Skeletal muscle satellite cell (primary cell): Measurements from ENCODE around the gene NEB.
"Not testable (repeated sequence)": the region's sequence is repeated elsewhere in the genome, so short reads cannot be mapped to it uniquely, and the experiment has no call there.

ENCODE experiments used
- H3K27me3 ChIP-seq: 2 replicates; pipeline ENCODE4 v1.7.0; 2013; ENCODE audit warnings: low read length; ENCODE audit not compliant: control insufficient read depth, insufficient read depth
- H3K36me3 ChIP-seq: 2 replicates; pipeline ENCODE4 v1.7.0; 2013; ENCODE audit warnings: mild to moderate bottlenecking, control low read depth, low read length; ENCODE audit not compliant: insufficient read depth
- H3K4me1 ChIP-seq: 2 replicates; pipeline ENCODE4 v1.7.0; 2013; ENCODE audit warnings: low read length; ENCODE audit not compliant: control insufficient read depth, insufficient read depth
- H3K4me2 ChIP-seq: 2 replicates; pipeline ENCODE4 v1.7.0; 2013; ENCODE audit warnings: mild to moderate bottlenecking, low read length
- H3K4me3 ChIP-seq: 2 replicates; pipeline ENCODE4 v1.7.0; 2013; ENCODE audit warnings: low read length
- H3K9ac ChIP-seq: 2 replicates; pipeline ENCODE4 v1.7.0; 2013; ENCODE audit warnings: mild to moderate bottlenecking, low read depth, low read length, moderate library complexity
- H3K9me3 ChIP-seq: replicated peaks from 2 replicates; pipeline ENCODE4 v1.7.0; 2013; ENCODE audit warnings: mild to moderate bottlenecking, control low read depth, low read length

The NEB gene

DNA sequence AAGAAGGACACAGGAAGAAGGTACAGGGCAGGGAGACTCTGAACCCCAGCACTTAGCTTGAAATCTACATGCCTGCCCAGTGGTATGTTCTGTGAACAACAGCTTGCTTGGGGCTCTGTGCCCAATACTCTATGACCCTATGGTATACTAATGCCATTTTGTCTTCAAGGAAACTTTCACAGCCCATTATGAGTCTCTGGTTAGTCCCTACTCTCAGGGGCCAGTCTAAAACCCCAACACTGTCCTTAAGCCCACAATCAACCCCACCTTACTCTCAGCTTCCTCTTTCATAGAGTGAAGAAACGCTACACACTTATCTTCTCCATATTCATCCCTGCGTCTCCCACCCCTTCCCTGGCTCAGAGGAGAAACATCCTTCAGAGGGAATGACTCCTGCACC lies 16.0 kb downstream of the NEB start:
- H3K4me2 ChIP-seq: no peak overlapping the region
- H3K36me3 ChIP-seq: no peaks in the 10 kb centered on the region
- no peak overlapping the region for H3K9ac ChIP-seq
- no peaks in the 10 kb centered on the region for H3K4me1 ChIP-seq
- no peaks in the 10 kb centered on the region for H3K9me3 ChIP-seq
- H3K27me3 ChIP-seq: no peaks in the 10 kb centered on the region
- H3K4me3 ChIP-seq: no peak overlapping the region

DNA sequence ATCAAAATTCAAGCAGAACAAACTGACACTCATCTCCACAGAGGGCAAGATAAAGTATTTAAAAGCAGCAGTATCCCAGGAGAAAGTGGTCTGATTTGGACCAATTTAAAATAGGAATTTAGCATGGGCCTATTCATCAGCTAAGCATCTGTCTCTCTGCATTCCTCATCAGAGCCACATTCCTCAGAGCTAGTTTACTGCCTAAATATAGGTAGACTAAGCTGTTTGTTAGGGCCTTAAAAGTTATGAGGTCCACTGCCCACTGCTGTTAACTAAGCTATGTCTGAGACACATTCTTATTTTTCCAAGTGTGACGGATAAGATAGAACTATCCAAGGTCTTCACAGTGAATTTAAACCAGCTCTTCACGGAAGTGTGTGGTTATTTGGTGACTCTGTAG lies 17.6 kb downstream of the NEB start:
- Histone ChIP-seq H3K4me3 (no peak overlapping the region), H3K9ac (no peak overlapping the region), H3K9me3 (no peaks in the 10 kb centered on the region), H3K4me1 (no peaks in the 10 kb centered on the region), H3K27me3 (no peaks in the 10 kb centered on the region), H3K36me3 (no peaks in the 10 kb centered on the region), H3K4me2 (no peak overlapping the region)

DNA sequence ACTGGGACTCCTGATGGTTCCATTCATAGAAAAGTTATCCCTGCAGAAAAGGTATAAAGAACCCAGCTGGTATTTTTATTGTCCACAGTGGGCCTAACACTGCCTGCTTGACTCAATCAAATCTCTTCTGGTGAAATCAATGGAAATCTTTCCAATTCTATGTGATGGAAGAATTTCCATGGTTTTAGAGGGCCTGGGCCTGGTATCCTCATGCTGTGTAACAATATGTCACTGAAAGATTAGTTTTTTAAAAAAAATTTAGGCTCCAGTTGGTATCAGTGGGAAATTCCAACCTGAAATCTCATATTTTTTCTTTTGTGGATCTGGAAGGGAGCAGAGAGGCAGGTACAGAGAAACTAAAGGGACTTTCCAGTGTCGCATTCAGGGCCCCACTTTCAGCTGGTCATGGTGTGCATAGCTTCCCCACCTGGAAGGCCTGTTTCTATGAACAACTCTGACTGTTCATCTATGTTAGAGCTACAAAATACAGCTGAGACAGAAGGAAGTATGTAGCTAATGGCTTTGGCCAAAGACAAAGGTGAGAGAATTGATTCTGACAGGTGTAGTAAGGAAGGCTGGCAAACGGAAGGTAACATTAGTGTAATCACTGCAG lies 20.9 kb downstream of the NEB start:
- Histone ChIP-seq H3K9me3 (no peaks in the 10 kb centered on the region), H3K9ac (no peak overlapping the region), H3K36me3 (no peaks in the 10 kb centered on the region), H3K27me3 (no peaks in the 10 kb centered on the region), H3K4me3 (no peak overlapping the region), H3K4me1 (no peaks in the 10 kb centered on the region), H3K4me2 (no peak overlapping the region)

GRCh38 chr2:151711025-151711424 lies 23.3 kb downstream of the NEB start:
- Histone ChIP-seq H3K4me1 (no peaks in the 10 kb centered on the region), H3K9ac (no peak overlapping the region)

GRCh38 chr2:151708788-151709187 lies 25.5 kb downstream of the NEB start:
- Histone ChIP-seq H3K4me3 (no peak overlapping the region), H3K9ac (no peak overlapping the region), H3K27me3 (peaks cover 4% of the 10 kb centered on the region), H3K4me2 (no peak overlapping the region), H3K4me1 (no peaks in the 10 kb centered on the region), H3K9me3 (no peaks in the 10 kb centered on the region), H3K36me3 (no peaks in the 10 kb centered on the region)

More at GRCh38 chr2:151711025-151711424, 23.3 kb downstream of the NEB start:
- Histone ChIP-seq H3K4me2 (no peak overlapping the region), H3K4me3 (no peak overlapping the region), H3K36me3 (no peaks in the 10 kb centered on the region), H3K27me3 (peaks cover 4% of the 10 kb centered on the region), H3K9me3 (no peaks in the 10 kb centered on the region)

GRCh38 chr2:151707857-151708256 lies 26.4 kb downstream of the NEB start:
- H3K4me3 ChIP-seq: no peak overlapping the region
- no peaks in the 10 kb centered on the region for H3K4me1 ChIP-seq
- H3K27me3 ChIP-seq: peaks cover 4% of the 10 kb centered on the region
- no peaks in the 10 kb centered on the region for H3K9me3 ChIP-seq
- H3K4me2 ChIP-seq: no peak overlapping the region
- no peak overlapping the region for H3K9ac ChIP-seq
- H3K36me3 ChIP-seq: no peaks in the 10 kb centered on the region

- not testable (repeated sequence) for H3K9me3 ChIP-seq, H3K4me1 ChIP-seq, H3K4me2 ChIP-seq, H3K9ac ChIP-seq, H3K36me3 ChIP-seq, H3K27me3 ChIP-seq, H3K4me3 ChIP-seq
Observed at GRCh38 chr2:151704480-151704961, 29.8 kb downstream of the NEB start.

GRCh38 chr2:151698134-151698533 lies 36.1 kb downstream of the NEB start:
- H3K4me3 ChIP-seq, H3K36me3 ChIP-seq, H3K4me2 ChIP-seq, H3K4me1 ChIP-seq, H3K9ac ChIP-seq, H3K9me3 ChIP-seq, H3K27me3 ChIP-seq: not testable (repeated sequence)

- H3K4me2 ChIP-seq: no peak overlapping the region
- H3K9ac ChIP-seq: no peak overlapping the region
- H3K4me3 ChIP-seq: no peak overlapping the region
- no peaks in the 10 kb centered on the region for H3K36me3 ChIP-seq
- H3K27me3 ChIP-seq: no peaks in the 10 kb centered on the region
- H3K9me3 ChIP-seq: no peaks in the 10 kb centered on the region
- H3K4me1 ChIP-seq: no peaks in the 10 kb centered on the region
Observed at GRCh38 chr2:151695778-151696177, 38.5 kb downstream of the NEB start.

GRCh38 chr2:151691631-151692030 lies 42.6 kb downstream of the NEB start:
- H3K9ac ChIP-seq: no peak overlapping the region
- H3K4me1 ChIP-seq: no peaks in the 10 kb centered on the region
- no peaks in the 10 kb centered on the region for H3K36me3 ChIP-seq
- no peak overlapping the region for H3K4me3 ChIP-seq
- no peaks in the 10 kb centered on the region for H3K27me3 ChIP-seq
- H3K4me2 ChIP-seq: no peak overlapping the region
- no peaks in the 10 kb centered on the region for H3K9me3 ChIP-seq

DNA sequence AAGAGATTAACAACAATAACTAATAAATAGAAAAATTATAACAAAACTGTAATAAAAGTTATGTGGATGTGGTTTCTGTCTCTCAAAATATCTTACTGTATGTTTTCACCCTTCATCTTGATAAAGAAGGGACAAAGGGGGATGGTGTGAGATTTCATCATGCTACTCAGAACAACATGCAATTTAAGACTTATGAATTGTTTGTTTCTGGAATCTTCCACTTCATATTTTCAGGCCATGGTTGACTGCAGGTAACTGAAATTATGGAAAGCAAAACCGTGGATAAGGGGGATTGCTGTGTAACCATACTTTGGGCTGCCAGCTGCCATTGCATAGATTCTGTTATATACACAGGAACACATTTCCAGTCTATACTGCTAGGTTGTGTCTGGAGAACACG lies 45.6 kb downstream of the NEB start:
- no peak overlapping the region for H3K4me2 ChIP-seq
- H3K4me1 ChIP-seq: no peaks in the 10 kb centered on the region
- no peaks in the 10 kb centered on the region for H3K36me3 ChIP-seq
- no peaks in the 10 kb centered on the region for H3K9me3 ChIP-seq
- no peak overlapping the region for H3K4me3 ChIP-seq
- no peaks in the 10 kb centered on the region for H3K27me3 ChIP-seq
- no peak overlapping the region for H3K9ac ChIP-seq

DNA sequence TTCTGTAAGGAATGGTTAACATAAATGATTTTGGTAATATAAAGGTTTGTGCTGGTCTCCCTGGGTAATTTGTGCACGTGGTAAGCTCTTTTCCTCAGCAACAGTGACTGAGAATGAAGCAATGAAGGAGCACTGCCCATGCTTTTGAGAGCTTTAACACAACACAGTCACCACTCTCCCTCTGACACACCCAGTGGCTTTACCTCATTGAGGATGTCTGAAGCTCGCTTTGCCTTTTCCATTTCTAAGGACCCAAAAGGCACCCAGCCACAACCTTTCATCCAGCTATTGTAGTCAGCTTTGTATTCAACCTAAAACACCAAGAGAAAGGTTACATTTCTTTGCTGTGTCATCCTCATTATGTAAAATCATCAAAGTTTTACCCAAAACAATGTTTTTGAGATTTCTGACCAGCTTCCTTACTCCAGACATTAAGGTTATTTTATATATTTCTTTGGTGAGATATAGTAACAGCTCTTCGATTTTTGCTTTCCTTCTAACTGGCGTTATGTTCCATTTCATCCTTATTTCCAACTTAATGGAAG lies 51.7 kb downstream of the NEB start:
- H3K4me2 ChIP-seq: no peak overlapping the region
- H3K27me3 ChIP-seq: no peaks in the 10 kb centered on the region
- H3K4me1 ChIP-seq: no peaks in the 10 kb centered on the region
- H3K36me3 ChIP-seq: no peaks in the 10 kb centered on the region
- no peaks in the 10 kb centered on the region for H3K9me3 ChIP-seq
- H3K4me3 ChIP-seq: no peak overlapping the region
- H3K9ac ChIP-seq: no peak overlapping the region
